ENCODE results near the gene SLC30A10.
"Not testable (repeated sequence)": the region's sequence is repeated elsewhere in the genome, so short reads cannot be mapped to it uniquely, and the experiment has no call there.

DNA sequence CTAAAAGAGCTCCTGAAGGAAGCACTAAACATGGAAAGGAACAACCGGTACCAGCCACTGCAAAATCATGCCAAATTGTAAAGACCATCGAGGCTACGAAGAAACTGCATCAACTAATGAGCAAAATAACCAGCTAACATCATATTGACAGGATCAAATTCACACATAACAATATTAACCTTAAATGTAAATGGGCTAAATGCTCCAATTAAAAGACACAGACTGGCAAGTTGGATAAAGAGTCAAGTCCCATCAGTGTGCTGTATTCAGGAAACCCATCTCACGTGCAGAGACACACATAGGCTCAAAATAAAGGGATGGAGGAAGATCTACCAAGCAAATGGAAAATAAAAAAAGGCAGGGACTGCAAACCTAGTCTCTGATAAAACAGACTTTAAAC is 39.7 kb downstream of the SLC30A10 start:
- TF ChIP-seq, protein P1, sequence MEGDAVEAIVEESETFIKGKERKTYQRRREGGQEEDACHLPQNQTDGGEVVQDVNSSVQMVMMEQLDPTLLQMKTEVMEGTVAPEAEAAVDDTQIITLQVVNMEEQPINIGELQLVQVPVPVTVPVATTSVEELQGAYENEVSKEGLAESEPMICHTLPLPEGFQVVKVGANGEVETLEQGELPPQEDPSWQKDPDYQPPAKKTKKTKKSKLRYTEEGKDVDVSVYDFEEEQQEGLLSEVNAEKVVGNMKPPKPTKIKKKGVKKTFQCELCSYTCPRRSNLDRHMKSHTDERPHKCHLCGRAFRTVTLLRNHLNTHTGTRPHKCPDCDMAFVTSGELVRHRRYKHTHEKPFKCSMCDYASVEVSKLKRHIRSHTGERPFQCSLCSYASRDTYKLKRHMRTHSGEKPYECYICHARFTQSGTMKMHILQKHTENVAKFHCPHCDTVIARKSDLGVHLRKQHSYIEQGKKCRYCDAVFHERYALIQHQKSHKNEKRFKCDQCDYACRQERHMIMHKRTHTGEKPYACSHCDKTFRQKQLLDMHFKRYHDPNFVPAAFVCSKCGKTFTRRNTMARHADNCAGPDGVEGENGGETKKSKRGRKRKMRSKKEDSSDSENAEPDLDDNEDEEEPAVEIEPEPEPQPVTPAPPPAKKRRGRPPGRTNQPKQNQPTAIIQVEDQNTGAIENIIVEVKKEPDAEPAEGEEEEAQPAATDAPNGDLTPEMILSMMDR (IDR thresholded peaks at IDR 0.05) = not testable (repeated sequence)
- not testable (repeated sequence) for TF ChIP-seq POLR2AphosphoS5 (IDR thresholded peaks at IDR 0.05; ENCODE audit: low read depth, low read length)
- TF ChIP-seq, protein P2, sequence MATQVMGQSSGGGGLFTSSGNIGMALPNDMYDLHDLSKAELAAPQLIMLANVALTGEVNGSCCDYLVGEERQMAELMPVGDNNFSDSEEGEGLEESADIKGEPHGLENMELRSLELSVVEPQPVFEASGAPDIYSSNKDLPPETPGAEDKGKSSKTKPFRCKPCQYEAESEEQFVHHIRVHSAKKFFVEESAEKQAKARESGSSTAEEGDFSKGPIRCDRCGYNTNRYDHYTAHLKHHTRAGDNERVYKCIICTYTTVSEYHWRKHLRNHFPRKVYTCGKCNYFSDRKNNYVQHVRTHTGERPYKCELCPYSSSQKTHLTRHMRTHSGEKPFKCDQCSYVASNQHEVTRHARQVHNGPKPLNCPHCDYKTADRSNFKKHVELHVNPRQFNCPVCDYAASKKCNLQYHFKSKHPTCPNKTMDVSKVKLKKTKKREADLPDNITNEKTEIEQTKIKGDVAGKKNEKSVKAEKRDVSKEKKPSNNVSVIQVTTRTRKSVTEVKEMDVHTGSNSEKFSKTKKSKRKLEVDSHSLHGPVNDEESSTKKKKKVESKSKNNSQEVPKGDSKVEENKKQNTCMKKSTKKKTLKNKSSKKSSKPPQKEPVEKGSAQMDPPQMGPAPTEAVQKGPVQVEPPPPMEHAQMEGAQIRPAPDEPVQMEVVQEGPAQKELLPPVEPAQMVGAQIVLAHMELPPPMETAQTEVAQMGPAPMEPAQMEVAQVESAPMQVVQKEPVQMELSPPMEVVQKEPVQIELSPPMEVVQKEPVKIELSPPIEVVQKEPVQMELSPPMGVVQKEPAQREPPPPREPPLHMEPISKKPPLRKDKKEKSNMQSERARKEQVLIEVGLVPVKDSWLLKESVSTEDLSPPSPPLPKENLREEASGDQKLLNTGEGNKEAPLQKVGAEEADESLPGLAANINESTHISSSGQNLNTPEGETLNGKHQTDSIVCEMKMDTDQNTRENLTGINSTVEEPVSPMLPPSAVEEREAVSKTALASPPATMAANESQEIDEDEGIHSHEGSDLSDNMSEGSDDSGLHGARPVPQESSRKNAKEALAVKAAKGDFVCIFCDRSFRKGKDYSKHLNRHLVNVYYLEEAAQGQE (IDR thresholded peaks at IDR 0.05; ENCODE audit: insufficient read depth in 1 of 2, low read depth in 2 of 2, low read length in 1 of 2) = not testable (repeated sequence)
